Measurements from ENCODE around the gene GJA3. TPM values are rescaled to one million over a fixed set of nuclear protein-coding genes. Genes with fewer than 3 reads are reported as not detected.

Gene GJA3
- polyA plus RNA-seq, 3 donors = 13.6 to 14.2 (median 13.7) TPM

GRCh38 chr13:20101467-20102316 is 59.2 kb downstream of the GJA3 start:
- DNase-seq (ENCODE audit: low read depth in 3 of 3, low spot score in 2 of 3) = no peak

DNA sequence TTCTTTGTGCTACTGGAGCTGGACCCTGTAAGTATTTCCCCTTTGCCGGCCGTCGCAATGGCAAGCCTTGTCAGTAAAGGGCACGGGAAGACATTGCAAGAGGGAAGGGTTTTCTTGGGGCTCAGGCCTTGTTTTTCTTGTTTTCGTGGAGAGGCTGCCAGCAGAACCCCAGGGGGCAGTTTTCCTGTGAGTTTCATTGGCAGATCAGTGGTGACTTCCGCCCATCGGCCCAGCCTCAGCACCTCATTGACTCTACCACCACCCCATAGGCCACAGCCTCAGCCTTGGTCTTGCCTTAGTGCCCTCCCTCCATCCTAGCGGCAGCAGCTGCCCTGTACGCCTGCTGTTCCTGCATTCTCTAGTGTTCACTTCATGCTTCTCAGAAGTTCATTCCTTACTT is 61.5 kb downstream of the GJA3 start:
- no peak for DNase-seq (ENCODE audit: low read depth in 3 of 3, low spot score in 2 of 3)

GRCh38 chr13:20093951-20094350 is 66.9 kb downstream of the GJA3 start:
- no peak for DNase-seq (ENCODE audit: low read depth in 3 of 3, low spot score in 2 of 3)

DNA sequence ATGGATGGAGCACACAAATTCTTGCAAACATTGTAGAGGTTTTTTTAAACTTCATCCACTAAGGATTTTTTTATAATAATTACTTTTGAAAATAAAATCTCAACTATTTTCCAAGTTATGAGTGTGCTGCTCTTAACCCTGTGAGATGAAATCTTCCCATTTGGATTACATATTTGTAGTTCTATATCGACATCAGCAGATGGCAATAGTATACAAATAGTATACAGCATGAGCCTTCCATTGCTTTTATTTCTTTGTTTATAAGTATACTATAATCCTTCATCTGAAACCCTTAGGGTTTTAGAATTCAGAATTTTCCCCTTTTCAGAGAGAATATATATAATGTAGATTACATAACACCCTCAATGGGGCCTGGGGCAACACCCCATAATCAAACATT is 70.5 kb downstream of the GJA3 start:
- DNase-seq (ENCODE audit: low read depth in 3 of 3, low spot score in 2 of 3) = no peak

Other genes with a start within 250 kb of the GJA3 start
- gene ZMYM2, start 202.3 kb downstream of the GJA3 start, polyA plus RNA-seq (ENCODE audit: insufficient read length in 3 of 3) = 100 to 1,000 TPM; 108 to 116 (median 109) TPM
- gene GJB2, start 31.9 kb upstream of the GJA3 start, polyA plus RNA-seq (ENCODE audit: insufficient read length in 3 of 3) = 1 to 10 TPM; 3.1 to 4.7 (median 4.0) TPM
- 1 to 10 TPM; 1.9 to 3.3 (median 2.6) TPM for gene GJB6, start 71.3 kb upstream of the GJA3 start, polyA plus RNA-seq (ENCODE audit: insufficient read length in 3 of 3)